GM23248 (cell line): ENCODE results near the gene HECTD4.

ENCODE experiments used
- EZH2 ChIP-seq: fragments of 200-600 bp; sonication (generic); IDR thresholded peaks from 2 replicates; pipeline ENCODE4 v1.6.1; 2018; ENCODE audit warnings: antibody characterized with exemption, mild to moderate bottlenecking; ENCODE audit not compliant: insufficient read depth, poor library complexity, severe bottlenecking
- EZH2phosphoT487 ChIP-seq: fragments of 200-600 bp; sonication (generic); IDR thresholded peaks from 2 replicates; pipeline ENCODE4 v1.6.1; 2018; ENCODE audit warnings: antibody characterized with exemption, moderate library complexity, mild to moderate bottlenecking, low read depth; ENCODE audit not compliant: insufficient read depth

- TF ChIP-seq EZH2 (no peak), EZH2phosphoT487 (no peak)
These were observed 183.1 kb downstream of the HECTD4 start for GRCh38 chr12:112199136-112199535.
